ENCODE data around the gene GPRC5D. TPM values are rescaled to one million over a fixed set of nuclear protein-coding genes. Genes with fewer than 3 reads are reported as not detected.

The GPRC5D gene
- total RNA-seq, 4 donors from 2014 or later: 0.95 TPM; not detected in 3

- Histone ChIP-seq H3K4me3 (no peak overlapping the region), H3K4me1 (peaks cover 0 to 64% (median 45%) of the 10 kb centered on the region in 3 donors)
These were observed 52.2 kb downstream of the GPRC5D start for GRCh38 chr12:12899530-12900380.

GRCh38 chr12:12898911-12899511 is 53.0 kb downstream of the GPRC5D start:
- Histone ChIP-seq H3K9me3 (no peaks in the 10 kb centered on the region), H3K36me3 (no peaks in the 10 kb centered on the region), H3K4me3 (no peak overlapping the region), H3K4me1 (peaks cover 0 to 60% (median 45%) of the 10 kb centered on the region in 3 donors), H3K27me3 (peaks cover 0 to 8% (median 0%) of the 10 kb centered on the region in 4 donors), H3K27ac (peak overlapping the region in 3 of 4 donors; percentile 2 to 60 (median 26))
- DNase-seq: no peak
- 77 to 81% methylated on average over 3 to 7 of the region's 8 CpGs for WGBS, 2 donors
- intact Hi-C loops (cut with DNase I): no loop called here
- TF ChIP-seq POLR2A (IDR thresholded peaks at IDR 0.05) (no peak), CTCF (IDR thresholded peaks at IDR 0.05) (no peak)

More at GRCh38 chr12:12899530-12900380, 52.2 kb downstream of the GPRC5D start:
- Histone ChIP-seq H3K27ac (peak overlapping the region; percentile 25 to 70 (median 53)), H3K27me3 (peaks cover 0 to 8% (median 0%) of the 10 kb centered on the region in 4 donors), H3K36me3 (no peaks in the 10 kb centered on the region), H3K9me3 (no peaks in the 10 kb centered on the region)
- 59 to 61% methylated on average over 10 of the region's 10 CpGs for WGBS, 2 donors
- intact Hi-C loops (cut with DNase I): no loop called here
- DNase-seq: no peak
- TF ChIP-seq POLR2A (IDR thresholded peaks at IDR 0.05) (no peak), CTCF (IDR thresholded peaks at IDR 0.05) (no peak)

- 80 to 84% methylated on average over 9 of the region's 9 CpGs for WGBS, 2 donors
- Histone ChIP-seq H3K4me3 (no peak overlapping the region), H3K27ac (no peak overlapping the region), H3K36me3 (no peaks in the 10 kb centered on the region), H3K9me3 (no peaks in the 10 kb centered on the region), H3K27me3 (peaks cover 0 to 8% (median 0%) of the 10 kb centered on the region in 4 donors), H3K4me1 (peaks cover 0 to 52% (median 38%) of the 10 kb centered on the region in 3 donors)
- TF ChIP-seq POLR2A (IDR thresholded peaks at IDR 0.05) (no peak), CTCF (IDR thresholded peaks at IDR 0.05) (no peak)
- no peak for DNase-seq
- intact Hi-C loops (cut with DNase I): no loop called here
These were observed 53.7 kb downstream of the GPRC5D start for GRCh38 chr12:12898136-12898717.

GRCh38 chr12:12897302-12897701 is 54.7 kb downstream of the GPRC5D start:
- H3K36me3 ChIP-seq: no peaks in the 10 kb centered on the region
- no peak for DNase-seq
- peaks cover 0 to 49% (median 32%) of the 10 kb centered on the region in 3 donors for H3K4me1 ChIP-seq
- WGBS, 2 donors: 85 to 88% methylated on average over 6 of the region's 6 CpGs
- intact Hi-C loops (cut with DNase I): no loop called here
- H3K27me3 ChIP-seq: peaks cover 0 to 10% (median 0%) of the 10 kb centered on the region in 4 donors
- no peak overlapping the region for H3K4me3 ChIP-seq
- no peak overlapping the region for H3K27ac ChIP-seq
- TF ChIP-seq POLR2A (IDR thresholded peaks at IDR 0.05) (no peak), CTCF (IDR thresholded peaks at IDR 0.05) (no peak)
- H3K9me3 ChIP-seq: no peaks in the 10 kb centered on the region
